Natural killer cell (primary cell): ENCODE data around the gene NRP1. TPM values are rescaled to one million over a fixed set of nuclear protein-coding genes. Genes with fewer than 3 reads are reported as not detected.

Source experiments
- ATAC-seq, 3 donors: fragments of 150-1000 bp in 2 of 3; fragments of 200-7000 bp in 1 of 3; cut with Tn5 transposase; 1 replicate in 1 of 3; 2 replicates in 2 of 3; pipeline ENCODE4 v1.10.0; 2021; ENCODE audit warnings: mild to moderate bottlenecking in 2 of 3, moderate library complexity in 2 of 3
- DNase-seq, 2 donors: peaks; one replicate each; pipeline versions ENCODE4 v3.0.0 to v3.0.0-alpha.2; 2013 to 2021; ENCODE audit warnings: mixed read lengths in 1 of 2
- H3K27ac ChIP-seq: one replicate; pipeline ENCODE4 v1.5.1; 2013; ENCODE audit warnings: mild to moderate bottlenecking, low read length
- H3K27me3 ChIP-seq: one replicate; pipeline ENCODE4 v1.6.1; 2013; ENCODE audit warnings: low read length; ENCODE audit not compliant: control insufficient read depth, insufficient read depth
- H3K36me3 ChIP-seq: one replicate; pipeline ENCODE4 v1.6.1; 2013; ENCODE audit warnings: low read length; ENCODE audit not compliant: control insufficient read depth, insufficient read depth
- H3K4me1 ChIP-seq: one replicate; pipeline ENCODE4 v1.6.1; 2013; ENCODE audit warnings: low read length; ENCODE audit not compliant: control insufficient read depth, insufficient read depth
- H3K4me3 ChIP-seq: one replicate; pipeline ENCODE4 v1.5.1; 2013; ENCODE audit warnings: low read length
- H3K9me3 ChIP-seq: one replicate; pipeline ENCODE4 v1.6.1; 2013; ENCODE audit warnings: low read length; ENCODE audit not compliant: control insufficient read depth, insufficient read depth
- H3K27ac Mint-ChIP-seq, 2 donors: one replicate each; pipeline ENCODE4 v1.8.0; 2022; ENCODE audit warnings: mild to moderate bottlenecking in 2 of 2, mixed read lengths in 2 of 2, moderate library complexity in 1 of 2
- H3K27me3 Mint-ChIP-seq, 2 donors: one replicate each; pipeline ENCODE4 v1.8.0; 2022; ENCODE audit warnings: low read depth in 2 of 2, mixed read lengths in 2 of 2
- H3K36me3 Mint-ChIP-seq: one replicate; pipeline ENCODE4 v1.8.0; 2022; ENCODE audit warnings: mixed read lengths
- H3K4me1 Mint-ChIP-seq, 2 donors: one replicate each; pipeline ENCODE4 v1.8.0; 2022; ENCODE audit warnings: mixed read lengths in 2 of 2
- H3K4me3 Mint-ChIP-seq: one replicate; pipeline ENCODE4 v1.8.0; 2022; ENCODE audit warnings: mild to moderate bottlenecking, moderate library complexity, mixed read lengths
- H3K9me3 Mint-ChIP-seq, 2 donors: one replicate each; pipeline ENCODE4 v1.8.0; 2022; ENCODE audit warnings: mixed read lengths in 2 of 2
- WGBS: methylation state at CpG from one replicate; pipeline ENCODE4 v1.1.7; 2013; ENCODE audit warnings: missing lambda C conversion rate; ENCODE audit not compliant: insufficient coverage; 5-methylcytosine and 5-hydroxymethylcytosine counted together
- intact Hi-C: fragments of 100-400 bp; cut with micrococcal nuclease; formaldehyde crosslinking; loops from one replicate; pipeline ENCODE4 v1.14.2; 2022
- total RNA-seq, 4 donors: library from RNA; stranded (reverse); fragments of 120-200 nt in 1 of 4; gene quantifications; one replicate each; pipeline versions ENCODE4 v1.2.3 to v1.2.4, GENCODE V29; 2013 to 2022
- TF ChIP-seq, protein P1 (sequence below): fragments of 200-600 bp; IDR thresholded peaks from one replicate; pipeline ENCODE4 v1.8.0; 2022; ENCODE audit warnings: antibody characterized with exemption

NRP1 gene
- total RNA-seq, 3 donors from 2014 or later (not counting 1 experiment from before 2014, with no cell fraction given) = 0.16 to 1.5 TPM; not detected in 1

DNA sequence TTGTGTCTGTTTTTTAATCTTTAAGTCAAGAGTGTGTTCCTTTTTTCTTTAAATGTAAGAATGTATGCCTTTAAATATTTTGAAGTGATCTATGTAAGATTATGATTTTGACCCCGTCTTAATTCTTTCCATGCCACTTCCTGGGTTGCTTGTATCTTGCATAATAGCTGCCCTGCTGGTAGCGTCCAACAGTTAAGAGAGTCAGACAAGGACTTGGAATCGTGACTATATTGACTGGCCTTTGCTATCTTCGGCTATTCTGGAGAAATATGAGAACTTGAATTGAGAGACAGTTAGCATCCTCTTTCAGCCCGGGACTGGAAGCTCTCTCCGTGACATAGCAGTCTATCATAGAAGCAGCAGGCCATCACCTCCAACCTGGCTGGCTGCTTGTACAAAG, 13.0 kb downstream of the NRP1 start:
- H3K4me1 ChIP-seq = no peaks in the 10 kb centered on the region
- peaks cover 6 to 15% of the 10 kb centered on the region in 2 donors for H3K27me3 Mint-ChIP-seq
- H3K4me1 Mint-ChIP-seq = no peaks in the 10 kb centered on the region
- H3K36me3 Mint-ChIP-seq = no peaks in the 10 kb centered on the region
- H3K4me3 ChIP-seq = no peak overlapping the region
- 80% methylated on average over 6 of the region's 6 CpGs for WGBS
- no peak overlapping the region for H3K27ac Mint-ChIP-seq
- H3K4me3 Mint-ChIP-seq = no peak overlapping the region
- TF ChIP-seq, protein P1, sequence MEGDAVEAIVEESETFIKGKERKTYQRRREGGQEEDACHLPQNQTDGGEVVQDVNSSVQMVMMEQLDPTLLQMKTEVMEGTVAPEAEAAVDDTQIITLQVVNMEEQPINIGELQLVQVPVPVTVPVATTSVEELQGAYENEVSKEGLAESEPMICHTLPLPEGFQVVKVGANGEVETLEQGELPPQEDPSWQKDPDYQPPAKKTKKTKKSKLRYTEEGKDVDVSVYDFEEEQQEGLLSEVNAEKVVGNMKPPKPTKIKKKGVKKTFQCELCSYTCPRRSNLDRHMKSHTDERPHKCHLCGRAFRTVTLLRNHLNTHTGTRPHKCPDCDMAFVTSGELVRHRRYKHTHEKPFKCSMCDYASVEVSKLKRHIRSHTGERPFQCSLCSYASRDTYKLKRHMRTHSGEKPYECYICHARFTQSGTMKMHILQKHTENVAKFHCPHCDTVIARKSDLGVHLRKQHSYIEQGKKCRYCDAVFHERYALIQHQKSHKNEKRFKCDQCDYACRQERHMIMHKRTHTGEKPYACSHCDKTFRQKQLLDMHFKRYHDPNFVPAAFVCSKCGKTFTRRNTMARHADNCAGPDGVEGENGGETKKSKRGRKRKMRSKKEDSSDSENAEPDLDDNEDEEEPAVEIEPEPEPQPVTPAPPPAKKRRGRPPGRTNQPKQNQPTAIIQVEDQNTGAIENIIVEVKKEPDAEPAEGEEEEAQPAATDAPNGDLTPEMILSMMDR = no peak
- H3K9me3 Mint-ChIP-seq = no peaks in the 10 kb centered on the region
- DNase-seq (no peak), ATAC-seq (no peak)
- H3K27me3 ChIP-seq = no peaks in the 10 kb centered on the region
- no peaks in the 10 kb centered on the region for H3K36me3 ChIP-seq
- intact Hi-C loops = no loop called here
- no peak overlapping the region for H3K27ac ChIP-seq
- H3K9me3 ChIP-seq = no peaks in the 10 kb centered on the region

DNA sequence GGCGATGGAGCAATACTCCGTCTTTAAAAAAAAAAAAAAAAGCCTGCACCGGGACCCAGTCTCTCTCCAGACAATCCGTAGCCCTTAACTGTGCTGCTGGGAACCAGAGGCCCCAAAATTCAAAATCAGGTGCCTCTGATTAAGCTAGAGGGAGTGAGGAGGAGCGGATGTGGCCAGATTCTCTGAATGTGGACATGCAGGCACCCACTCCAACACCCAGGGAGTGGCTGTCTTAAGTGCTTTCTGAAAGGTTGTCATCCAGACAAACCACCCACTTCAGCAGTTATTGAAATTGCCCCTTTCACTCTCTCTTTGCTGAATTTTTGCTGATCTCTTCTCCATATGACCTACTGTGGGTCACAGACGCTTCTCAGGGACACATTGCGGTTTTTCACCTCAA, 14.2 kb downstream of the NRP1 start:
- no peaks in the 10 kb centered on the region for H3K4me1 ChIP-seq
- TF ChIP-seq, protein P1 = no peak
- ATAC-seq = no peak
- H3K9me3 ChIP-seq = no peaks in the 10 kb centered on the region
- no peak overlapping the region for H3K4me3 Mint-ChIP-seq
- H3K27ac Mint-ChIP-seq = no peak overlapping the region
- DNase-seq = no peak
- H3K27me3 ChIP-seq = no peaks in the 10 kb centered on the region
- no peaks in the 10 kb centered on the region for H3K9me3 Mint-ChIP-seq
- H3K4me3 ChIP-seq = no peak overlapping the region
- no peaks in the 10 kb centered on the region for H3K36me3 ChIP-seq
- H3K27ac ChIP-seq = no peak overlapping the region
- H3K36me3 Mint-ChIP-seq = no peaks in the 10 kb centered on the region
- H3K27me3 Mint-ChIP-seq = peaks cover 9 to 13% of the 10 kb centered on the region in 2 donors
- no peaks in the 10 kb centered on the region for H3K4me1 Mint-ChIP-seq
- 99% methylated on average over 7 of the region's 7 CpGs for WGBS
- intact Hi-C loops = no loop called here

DNA sequence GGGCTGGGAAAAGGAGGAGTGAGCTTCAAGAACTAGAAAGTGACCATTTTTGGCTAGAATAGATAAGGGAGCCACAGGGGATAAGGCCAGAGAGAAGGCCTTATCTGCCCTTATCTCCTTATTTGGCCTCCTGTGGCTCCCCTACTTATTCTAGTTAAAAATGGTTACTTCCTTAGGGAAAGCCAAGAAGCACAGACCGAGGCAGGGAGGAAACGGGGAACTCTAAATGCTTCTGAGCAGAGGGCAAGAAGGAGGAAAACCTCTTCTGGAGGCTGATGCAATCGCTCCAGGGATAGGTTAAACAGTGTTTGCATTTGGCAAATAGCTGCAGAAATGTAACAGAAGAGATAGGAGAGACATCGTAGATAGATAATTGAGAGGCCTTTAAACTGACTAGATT, 18.6 kb downstream of the NRP1 start:
- H3K36me3 Mint-ChIP-seq = no peaks in the 10 kb centered on the region
- Histone ChIP-seq H3K4me1 (no peaks in the 10 kb centered on the region), H3K4me3 (no peak overlapping the region), H3K27ac (no peak overlapping the region), H3K9me3 (no peaks in the 10 kb centered on the region), H3K36me3 (no peaks in the 10 kb centered on the region), H3K27me3 (no peaks in the 10 kb centered on the region)
- H3K27me3 Mint-ChIP-seq = peaks cover 15 to 25% of the 10 kb centered on the region in 2 donors
- TF ChIP-seq, protein P1 = no peak
- H3K4me3 Mint-ChIP-seq = no peak overlapping the region
- 77% methylated on average over 4 of the region's 4 CpGs for whole genome bisulfite sequencing
- no peaks in the 10 kb centered on the region for H3K9me3 Mint-ChIP-seq
- DNase-seq (no peak), ATAC-seq (no peak)
- intact Hi-C loops = no loop called here
- no peak overlapping the region for H3K27ac Mint-ChIP-seq
- no peaks in the 10 kb centered on the region for H3K4me1 Mint-ChIP-seq

DNA sequence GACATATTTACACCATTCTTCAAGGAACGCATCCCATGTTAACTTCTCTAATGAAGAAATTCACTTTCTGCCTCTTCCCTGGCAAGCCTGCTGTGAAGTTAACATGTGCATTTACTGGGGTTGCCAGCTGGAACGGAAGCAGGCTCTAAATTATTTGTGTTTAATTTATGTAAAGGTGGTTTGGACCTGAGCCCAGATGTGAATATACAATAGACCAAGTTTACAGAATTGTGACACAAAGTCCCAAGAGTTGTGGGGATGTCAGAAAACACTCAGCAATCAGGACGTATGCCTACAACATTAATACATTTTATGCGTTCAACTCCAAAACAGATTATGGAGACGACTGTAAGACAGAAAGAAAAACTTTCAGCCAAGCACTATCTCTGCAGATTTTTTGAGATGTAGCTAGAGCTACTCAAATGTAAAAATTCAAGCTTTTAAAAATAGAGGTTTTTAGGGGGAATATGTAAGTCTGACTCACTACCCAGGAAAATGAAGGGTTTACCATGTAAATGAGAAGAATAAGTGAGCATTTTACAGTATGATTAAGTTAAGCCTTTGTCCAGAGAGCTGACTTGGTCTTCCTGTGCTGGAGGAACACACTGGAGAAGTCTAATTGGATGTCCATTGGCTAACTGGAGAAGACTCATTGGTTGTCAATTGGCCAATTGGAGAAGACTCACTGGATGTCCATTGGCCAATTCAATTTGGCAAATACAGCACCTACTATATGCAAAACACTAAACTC, 19.5 kb downstream of the NRP1 start:
- 36% methylated on average over 5 of the region's 5 CpGs for WGBS
- DNase-seq (no peak), ATAC-seq (no peak)
- Mint-ChIP-seq H3K36me3 (no peaks in the 10 kb centered on the region), H3K9me3 (no peaks in the 10 kb centered on the region), H3K27me3 (peaks cover 12 to 17% of the 10 kb centered on the region in 2 donors), H3K4me1 (no peaks in the 10 kb centered on the region), H3K27ac (no peak overlapping the region), H3K4me3 (no peak overlapping the region)
- Histone ChIP-seq H3K27me3 (no peaks in the 10 kb centered on the region), H3K27ac (no peak overlapping the region), H3K4me3 (no peak overlapping the region), H3K4me1 (no peaks in the 10 kb centered on the region), H3K36me3 (no peaks in the 10 kb centered on the region), H3K9me3 (no peaks in the 10 kb centered on the region)
- TF ChIP-seq, protein P1 = no peak
- intact Hi-C loops = no loop called here
